ENCODE measurements around the gene PRKACB. TPM values are rescaled to one million over a fixed set of nuclear protein-coding genes. Genes with fewer than 3 reads are reported as not detected.
A peak's percentile ranks its signal among the peaks of the same experiment; 100 is the strongest.
"Not testable (repeated sequence)": the region's sequence is repeated elsewhere in the genome, so short reads cannot be mapped to it uniquely, and the experiment has no call there.

The PRKACB gene
- total RNA-seq, 1 experiment from 2014 or later: 14.6 TPM

DNA sequence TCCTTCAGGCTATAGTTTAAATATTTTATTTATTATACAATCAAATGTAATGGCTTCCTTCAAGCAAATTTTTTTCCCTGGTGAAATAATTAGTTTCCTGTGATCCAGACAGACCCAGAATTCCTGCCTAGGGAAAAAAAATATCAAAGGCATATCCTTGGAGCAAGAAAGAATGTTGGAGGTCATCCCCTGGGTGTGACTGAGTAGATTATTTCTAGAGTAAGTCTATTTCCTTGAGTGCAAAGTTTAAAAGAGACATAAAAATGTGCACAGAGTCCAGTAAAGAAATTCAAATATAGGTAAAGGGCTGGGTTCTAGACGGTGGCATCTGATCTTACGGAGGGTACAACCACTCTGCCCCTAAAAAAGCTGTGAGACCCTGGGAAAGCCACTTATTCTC, 125.2 kb downstream of the PRKACB start:
- DNase-seq (ENCODE audit: low spot score): no peak

DNA sequence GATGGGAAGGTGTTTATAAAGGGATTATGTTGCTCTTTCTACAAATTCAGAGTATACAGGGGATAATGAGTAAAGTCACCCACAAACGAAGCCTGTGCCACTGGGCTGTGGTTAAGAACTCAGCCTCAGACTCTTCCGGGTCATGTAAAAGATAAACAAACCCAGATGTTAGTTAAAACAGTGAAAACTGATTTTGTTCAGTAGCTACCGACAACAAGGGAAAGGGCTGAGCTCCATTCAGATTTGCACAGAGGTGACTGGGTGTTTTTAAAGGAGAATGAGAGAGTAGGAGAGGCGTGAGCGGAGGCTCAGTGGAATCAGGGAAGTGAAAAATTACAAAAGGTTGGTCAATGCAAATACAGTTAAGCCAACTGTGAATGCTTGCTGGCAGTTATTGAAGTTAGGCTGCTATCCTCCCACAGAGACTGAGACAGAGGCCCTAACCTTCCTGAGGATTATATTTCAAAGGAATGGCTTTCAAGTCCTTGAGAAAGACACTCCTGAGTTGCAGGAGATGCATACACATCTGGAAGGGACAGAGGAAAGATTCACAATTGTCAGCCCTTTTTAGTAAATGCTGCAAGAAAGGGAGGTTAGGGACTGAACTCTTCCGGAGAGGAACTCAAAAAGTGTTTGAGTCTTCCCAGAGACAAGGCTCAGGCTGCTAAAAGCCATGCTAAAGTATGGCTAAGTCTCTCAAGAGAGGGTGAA, 127.5 kb downstream of the PRKACB start:
- peak; percentile 12 for DNase-seq (ENCODE audit: low spot score)

DNA sequence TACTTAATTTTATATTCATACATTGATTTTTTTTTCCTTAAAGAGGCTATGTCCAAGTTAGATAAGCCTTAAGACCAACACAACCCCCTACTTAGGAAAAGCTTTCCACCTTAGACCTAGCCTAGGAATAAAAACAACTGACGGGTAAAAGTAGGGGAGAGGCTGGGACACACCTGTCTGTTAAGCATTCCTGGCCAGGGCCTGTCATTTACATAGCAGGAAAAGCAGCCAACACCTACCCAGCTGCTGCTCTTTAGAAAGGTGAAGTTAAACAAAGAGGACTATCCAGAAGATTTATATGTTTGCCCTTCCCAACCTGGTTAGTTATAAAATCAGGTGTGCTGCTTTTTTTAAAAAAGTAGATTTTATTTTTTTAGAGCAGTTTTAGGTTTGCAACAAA, 128.3 kb downstream of the PRKACB start:
- DNase-seq (ENCODE audit: low spot score): no peak

DNA sequence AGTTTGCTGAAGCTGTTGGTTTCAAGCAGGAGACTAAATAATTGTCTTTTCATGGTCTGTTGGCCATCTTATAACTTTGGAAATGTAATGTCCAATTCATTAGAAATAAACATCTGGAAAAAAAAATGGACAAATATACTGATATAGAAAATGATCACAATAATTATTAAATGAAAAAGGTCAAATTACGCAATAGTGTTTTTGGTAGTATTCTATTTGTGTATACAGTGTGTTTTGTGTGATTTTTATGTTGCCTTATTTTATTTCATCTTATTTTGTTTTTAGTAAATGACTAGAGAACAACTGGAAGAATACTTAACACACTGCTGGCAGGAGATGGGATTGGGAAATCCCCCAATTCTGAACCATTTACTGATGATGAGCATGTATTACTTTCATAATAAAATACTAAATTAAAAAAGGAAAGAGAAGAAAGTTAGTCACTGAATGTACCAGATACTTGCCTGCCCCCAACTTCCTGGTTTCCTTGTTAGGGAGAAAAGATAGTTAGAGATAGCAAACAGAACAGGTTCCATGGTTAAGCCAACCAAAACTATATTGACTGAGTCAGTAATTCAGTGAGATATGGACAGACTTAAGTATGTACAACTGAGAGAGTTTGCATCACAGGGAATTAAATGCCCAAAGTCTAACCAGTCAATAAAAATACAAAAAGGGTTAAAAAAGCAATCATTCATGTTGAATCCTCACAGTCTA, 133.4 kb downstream of the PRKACB start:
- DNase-seq (ENCODE audit: low spot score): no peak

DNA sequence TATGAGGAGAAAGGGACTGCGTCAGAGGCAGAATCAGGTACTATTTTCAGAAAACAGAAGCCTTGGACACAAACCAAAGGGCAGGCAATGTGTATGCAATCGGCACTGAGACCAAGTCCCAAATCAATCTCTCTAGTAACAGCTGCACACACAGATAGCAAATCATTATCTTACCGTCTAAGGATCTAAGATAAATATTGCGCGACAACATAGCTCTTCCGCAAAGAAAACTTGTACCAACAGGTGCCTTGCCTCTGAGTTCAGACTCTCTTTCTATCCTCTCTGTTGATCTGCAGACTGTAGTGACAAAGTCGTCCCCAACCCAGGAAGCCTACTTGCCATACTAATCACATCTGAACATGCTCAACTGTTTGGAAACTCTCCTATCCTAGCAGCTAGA, 134.8 kb downstream of the PRKACB start:
- DNase-seq (ENCODE audit: low spot score): no peak

DNA sequence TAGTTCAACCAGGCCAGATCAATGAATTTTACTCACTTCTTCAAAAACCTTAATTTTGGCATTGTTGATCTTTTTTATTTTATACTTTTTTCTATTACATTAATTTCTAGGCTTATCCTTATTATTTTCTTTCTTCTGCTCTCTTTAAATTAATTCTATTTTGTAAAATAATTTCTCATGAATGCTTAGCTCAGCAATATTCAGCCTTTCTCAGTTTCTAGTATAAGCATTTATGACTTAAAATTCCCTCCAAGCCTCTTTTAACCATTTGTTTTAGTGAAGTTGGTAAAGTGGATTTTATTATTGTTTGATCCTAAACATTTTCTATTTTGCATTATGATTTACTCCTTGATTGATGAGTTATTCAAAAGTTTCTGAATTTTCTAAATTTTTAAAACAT, 136.8 kb downstream of the PRKACB start:
- no peak for DNase-seq (ENCODE audit: low spot score)

DNA sequence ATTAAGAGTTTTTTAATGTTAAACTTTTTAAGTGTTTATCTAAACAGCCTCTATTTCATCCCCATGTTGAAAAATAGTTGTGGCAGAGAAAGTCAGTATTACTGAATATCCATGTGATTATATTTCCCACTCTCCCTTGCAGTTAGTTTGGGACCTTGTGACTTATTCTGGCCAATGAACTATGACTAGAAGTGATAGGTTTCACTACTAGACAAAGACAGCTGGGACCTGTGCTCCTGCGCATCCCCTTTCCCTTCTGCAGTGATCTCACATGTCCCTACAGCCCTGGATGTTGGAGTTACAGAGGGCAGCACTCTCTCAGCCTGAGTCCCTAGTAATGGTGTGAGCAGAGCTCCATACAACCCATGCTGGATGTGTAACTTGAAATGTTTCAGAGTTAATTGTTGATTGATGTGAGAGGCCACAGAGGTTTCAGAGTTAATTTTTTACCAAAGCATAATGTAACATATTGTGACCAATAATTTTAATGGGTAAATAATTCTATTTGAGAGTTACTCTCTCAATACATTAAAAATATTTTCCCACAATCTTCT, 138.8 kb downstream of the PRKACB start:
- DNase-seq (ENCODE audit: low spot score): no peak

DNA sequence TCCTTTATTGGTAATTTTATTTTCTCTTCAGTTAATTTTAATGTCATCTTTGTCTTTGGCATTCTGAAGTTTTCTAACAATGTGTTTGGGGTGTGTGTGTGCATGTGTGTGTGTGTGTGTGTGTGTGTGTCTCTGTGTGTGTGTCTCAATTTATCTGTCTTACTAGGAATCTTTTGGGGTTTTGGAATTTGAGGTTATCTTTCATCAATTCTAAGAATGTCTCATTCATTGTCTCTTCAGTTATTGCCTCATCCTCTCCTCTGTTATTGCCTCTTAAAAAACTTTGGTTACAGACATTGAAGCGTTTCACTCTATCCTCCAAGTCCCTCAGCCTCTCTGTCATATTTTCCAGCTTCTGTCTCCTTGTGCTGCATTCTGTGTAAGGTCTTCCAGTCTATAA, 139.3 kb downstream of the PRKACB start:
- no peak for DNase-seq (ENCODE audit: low spot score)

DNA sequence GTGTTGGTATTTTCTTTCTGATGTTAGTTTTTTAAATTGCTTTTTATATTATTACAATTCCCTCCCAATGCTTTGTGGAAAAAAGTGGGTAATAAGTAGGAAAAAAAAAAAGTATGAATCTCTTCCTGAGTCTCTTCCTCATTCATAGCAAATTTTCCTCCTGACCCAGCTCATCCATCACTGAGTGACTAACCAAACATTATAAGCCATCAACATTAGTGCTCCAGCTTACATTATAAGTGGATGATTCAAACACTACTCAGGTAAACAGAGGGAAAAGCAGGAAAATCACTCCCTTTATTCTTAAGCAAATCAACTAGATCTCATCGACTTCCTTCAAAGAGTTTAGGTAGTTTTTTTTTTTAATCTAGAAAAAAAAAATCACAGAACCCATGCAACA, 142.0 kb downstream of the PRKACB start:
- DNase-seq (ENCODE audit: low spot score): peak; percentile 18

DNA sequence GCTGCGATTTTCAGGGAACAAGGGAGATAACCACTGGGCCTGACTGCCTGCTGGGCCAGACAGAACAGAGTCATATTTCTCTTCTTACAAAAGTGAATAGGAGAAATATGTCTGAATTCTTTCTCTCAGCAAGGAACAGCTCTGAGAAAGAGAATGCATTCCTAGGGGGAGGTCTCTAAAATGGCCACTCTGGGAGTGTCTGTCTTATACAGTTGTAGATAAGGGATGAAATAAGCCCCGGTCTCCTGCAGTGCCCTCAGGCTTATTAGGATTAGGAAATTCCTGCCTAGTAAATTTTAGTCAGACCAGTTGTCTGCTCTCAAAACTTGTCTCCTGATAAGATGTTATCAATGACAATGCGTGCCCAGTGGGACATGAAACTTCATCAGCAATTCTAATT, 143.3 kb downstream of the PRKACB start:
- not testable (repeated sequence) for DNase-seq (ENCODE audit: low spot score)

Other genes starting within 250 kb of the PRKACB start
- 6.3 and 17.2 TPM in 2 replicates for gene TTLL7, start 145.1 kb upstream of the PRKACB start, total RNA-seq (2014; rRNA removed; shearing (Covaris generic))
- gene SAMD13, start 157.4 kb downstream of the PRKACB start, total RNA-seq (2014; rRNA removed; shearing (Covaris generic)): 0.24 and 0.93 TPM in 2 replicates

Measured in A172 (cell line).